Panc1 (cell line): ENCODE data around the gene THSD8.

Experiments used
- CTCF ChIP-seq: fragments of 450-650 bp; IDR thresholded peaks from 2 replicates; pipeline ENCODE4 v1.5.1; 2017; ENCODE audit warnings: mild to moderate bottlenecking
- POLR2AphosphoS5 ChIP-seq: IDR thresholded peaks from 2 replicates; pipeline ENCODE4 v1.6.1; 2012; ENCODE audit warnings: mild to moderate bottlenecking, low read depth, low read length, moderate library complexity
- SIN3A ChIP-seq: IDR thresholded peaks from 2 replicates; pipeline ENCODE4 v1.6.1; 2012; ENCODE audit warnings: low read depth, mild to moderate bottlenecking, low read length, moderate library complexity, borderline replicate concordance; ENCODE audit not compliant: insufficient read depth
- TF ChIP-seq, protein P1 (sequence below), 2 experiments: IDR thresholded peaks; 2 replicates each; pipeline ENCODE4 v1.6.1; 2011 to 2012; ENCODE audit warnings: low read depth in 2 of 2, control low read depth in 1 of 2, low read length in 1 of 2, mild to moderate bottlenecking in 1 of 2, moderate library complexity in 1 of 2; ENCODE audit not compliant: insufficient read depth in 1 of 2

- TF ChIP-seq CTCF (no peak), POLR2AphosphoS5 (no peak), SIN3A (no peak)
- TF ChIP-seq, protein P1, sequence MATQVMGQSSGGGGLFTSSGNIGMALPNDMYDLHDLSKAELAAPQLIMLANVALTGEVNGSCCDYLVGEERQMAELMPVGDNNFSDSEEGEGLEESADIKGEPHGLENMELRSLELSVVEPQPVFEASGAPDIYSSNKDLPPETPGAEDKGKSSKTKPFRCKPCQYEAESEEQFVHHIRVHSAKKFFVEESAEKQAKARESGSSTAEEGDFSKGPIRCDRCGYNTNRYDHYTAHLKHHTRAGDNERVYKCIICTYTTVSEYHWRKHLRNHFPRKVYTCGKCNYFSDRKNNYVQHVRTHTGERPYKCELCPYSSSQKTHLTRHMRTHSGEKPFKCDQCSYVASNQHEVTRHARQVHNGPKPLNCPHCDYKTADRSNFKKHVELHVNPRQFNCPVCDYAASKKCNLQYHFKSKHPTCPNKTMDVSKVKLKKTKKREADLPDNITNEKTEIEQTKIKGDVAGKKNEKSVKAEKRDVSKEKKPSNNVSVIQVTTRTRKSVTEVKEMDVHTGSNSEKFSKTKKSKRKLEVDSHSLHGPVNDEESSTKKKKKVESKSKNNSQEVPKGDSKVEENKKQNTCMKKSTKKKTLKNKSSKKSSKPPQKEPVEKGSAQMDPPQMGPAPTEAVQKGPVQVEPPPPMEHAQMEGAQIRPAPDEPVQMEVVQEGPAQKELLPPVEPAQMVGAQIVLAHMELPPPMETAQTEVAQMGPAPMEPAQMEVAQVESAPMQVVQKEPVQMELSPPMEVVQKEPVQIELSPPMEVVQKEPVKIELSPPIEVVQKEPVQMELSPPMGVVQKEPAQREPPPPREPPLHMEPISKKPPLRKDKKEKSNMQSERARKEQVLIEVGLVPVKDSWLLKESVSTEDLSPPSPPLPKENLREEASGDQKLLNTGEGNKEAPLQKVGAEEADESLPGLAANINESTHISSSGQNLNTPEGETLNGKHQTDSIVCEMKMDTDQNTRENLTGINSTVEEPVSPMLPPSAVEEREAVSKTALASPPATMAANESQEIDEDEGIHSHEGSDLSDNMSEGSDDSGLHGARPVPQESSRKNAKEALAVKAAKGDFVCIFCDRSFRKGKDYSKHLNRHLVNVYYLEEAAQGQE (IDR thresholded peaks at IDR 0.05; ENCODE audit: insufficient read depth in 1 of 2, low read depth in 2 of 2, low read length in 1 of 2), result no peak
Measured at GRCh38 chr19:12767150-12767549, 34.7 kb upstream of the THSD8 start.
